HG03432 (cell line): Measurements from ENCODE around the gene SLC17A7.

Source experiments
- ATAC-seq: cut with Tn5 transposase; IDR thresholded peaks from one replicate; pipeline ENCODE4 v1.9.1; 2021; ENCODE audit warnings: mild to moderate bottlenecking, moderate library complexity; ENCODE audit not compliant: unreplicated experiment

SLC17A7 gene

GRCh38 chr19:49383599-49383998 lies 57.7 kb downstream of the SLC17A7 start:
- no peak for ATAC-seq

GRCh38 chr19:49382639-49383038 lies 58.7 kb downstream of the SLC17A7 start:
- no peak for ATAC-seq

GRCh38 chr19:49380391-49380790 lies 60.9 kb downstream of the SLC17A7 start:
- ATAC-seq = no peak
